Stimulated activated CD8-positive, alpha-beta memory T cell treated with anti-CD3 and anti-CD28 coated beads, Interleukin-4, amount 100 ng/mL, for 48 hours (primary cell): ENCODE measurements around the gene CNDP1.
"Not testable (repeated sequence)": the region's sequence is repeated elsewhere in the genome, so short reads cannot be mapped to it uniquely, and the experiment has no call there.

Experiments used
- DNase-seq: peaks from one replicate; pipeline ENCODE4 v3.0.0-alpha.2; 2020

Gene CNDP1

GRCh38 chr18:74522635-74523548 is 11.4 kb upstream of the CNDP1 start:
- no peak for DNase-seq

- no peak for DNase-seq
Observed at GRCh38 chr18:74524097-74524496, 10.2 kb upstream of the CNDP1 start.

DNA sequence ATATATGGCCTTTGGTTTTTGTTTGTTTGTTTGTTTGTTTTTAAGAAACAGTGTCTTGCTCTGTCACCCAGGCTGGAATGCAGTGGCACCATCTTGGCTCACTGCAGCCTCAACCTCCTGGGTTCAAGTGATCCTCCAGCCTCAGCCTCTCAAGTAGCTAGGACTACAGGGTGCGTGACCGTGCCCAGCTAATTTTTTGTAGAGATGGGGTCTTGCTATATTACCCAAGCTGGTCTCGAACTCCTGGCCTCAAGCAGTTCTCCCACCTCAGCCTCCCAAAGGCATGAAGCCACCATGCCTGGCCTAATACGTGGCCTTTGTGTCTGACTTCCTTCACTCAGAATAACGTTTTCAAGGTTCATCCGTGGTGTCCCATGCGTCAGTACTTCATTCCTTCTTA is 9.4 kb upstream of the CNDP1 start:
- DNase-seq: not testable (repeated sequence)

DNA sequence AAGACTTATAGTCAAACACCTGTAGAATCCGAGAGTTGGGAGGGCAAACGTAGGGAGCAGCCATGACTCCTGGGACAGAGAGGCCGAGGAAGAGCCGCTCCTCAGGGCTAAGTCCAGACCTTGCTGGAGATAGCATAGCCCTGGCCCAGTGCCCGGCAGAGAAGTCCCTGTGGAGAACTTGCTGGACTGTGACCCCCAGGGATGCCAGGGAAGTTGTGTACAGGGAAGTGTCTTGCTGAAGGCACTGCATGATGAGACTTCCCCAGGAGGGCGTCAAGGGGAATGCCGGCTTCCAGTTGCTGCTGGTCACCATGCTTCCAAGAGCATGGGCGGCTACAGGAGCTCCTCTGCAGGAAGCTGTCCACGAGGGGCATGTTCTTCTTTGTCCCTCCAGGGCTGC is 8.6 kb upstream of the CNDP1 start:
- DNase-seq: no peak

GRCh38 chr18:74526488-74526887 is 7.8 kb upstream of the CNDP1 start:
- DNase-seq: no peak

GRCh38 chr18:74528478-74528877 is 5.8 kb upstream of the CNDP1 start:
- no peak for DNase-seq

GRCh38 chr18:74528913-74529312 is 5.4 kb upstream of the CNDP1 start:
- DNase-seq: no peak

- no peak for DNase-seq
Observed at GRCh38 chr18:74529378-74529777, 4.9 kb upstream of the CNDP1 start.

- DNase-seq: no peak
Observed at GRCh38 chr18:74529811-74530583, 4.3 kb upstream of the CNDP1 start.

DNA sequence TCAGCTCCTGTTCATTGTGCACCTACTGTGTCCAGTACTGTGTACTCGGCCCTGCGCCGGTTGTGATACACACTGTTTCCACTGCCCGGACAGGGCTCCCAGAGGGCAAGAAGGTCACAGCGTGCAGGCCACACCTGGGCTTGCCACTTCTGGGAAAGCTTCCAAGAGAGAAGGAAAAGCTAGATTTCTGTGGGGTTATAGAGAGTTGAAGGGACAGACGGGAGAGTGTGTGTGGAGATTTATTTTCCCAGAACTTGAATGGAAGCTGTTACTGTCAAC is 3.8 kb upstream of the CNDP1 start:
- no peak for DNase-seq

DNA sequence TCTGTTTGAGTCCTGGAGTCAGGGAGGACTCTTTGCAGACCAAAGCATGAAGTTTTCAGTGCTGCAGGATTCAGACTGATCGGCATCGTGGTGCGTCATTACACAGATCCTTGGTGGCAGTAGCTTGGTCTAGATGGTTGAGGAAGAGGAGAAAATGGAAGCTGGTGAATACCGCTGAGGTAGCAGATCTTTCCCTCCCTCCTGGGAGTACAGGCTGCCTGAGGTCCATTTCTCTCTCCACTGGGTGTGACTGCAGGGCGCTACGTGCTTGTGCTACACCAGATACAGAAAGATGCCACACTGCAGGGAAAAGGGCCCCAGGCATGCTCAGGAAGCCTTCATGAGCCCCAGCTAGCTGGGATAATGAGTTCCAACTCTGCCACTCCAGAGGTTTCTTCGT is 3.3 kb upstream of the CNDP1 start:
- DNase-seq: no peak

- no peak for DNase-seq
Observed at GRCh38 chr18:74532511-74533025, 1.7 kb upstream of the CNDP1 start.

- DNase-seq: no peak
Observed at GRCh38 chr18:74533666-74534065, 634 bp upstream of the CNDP1 start.

DNA sequence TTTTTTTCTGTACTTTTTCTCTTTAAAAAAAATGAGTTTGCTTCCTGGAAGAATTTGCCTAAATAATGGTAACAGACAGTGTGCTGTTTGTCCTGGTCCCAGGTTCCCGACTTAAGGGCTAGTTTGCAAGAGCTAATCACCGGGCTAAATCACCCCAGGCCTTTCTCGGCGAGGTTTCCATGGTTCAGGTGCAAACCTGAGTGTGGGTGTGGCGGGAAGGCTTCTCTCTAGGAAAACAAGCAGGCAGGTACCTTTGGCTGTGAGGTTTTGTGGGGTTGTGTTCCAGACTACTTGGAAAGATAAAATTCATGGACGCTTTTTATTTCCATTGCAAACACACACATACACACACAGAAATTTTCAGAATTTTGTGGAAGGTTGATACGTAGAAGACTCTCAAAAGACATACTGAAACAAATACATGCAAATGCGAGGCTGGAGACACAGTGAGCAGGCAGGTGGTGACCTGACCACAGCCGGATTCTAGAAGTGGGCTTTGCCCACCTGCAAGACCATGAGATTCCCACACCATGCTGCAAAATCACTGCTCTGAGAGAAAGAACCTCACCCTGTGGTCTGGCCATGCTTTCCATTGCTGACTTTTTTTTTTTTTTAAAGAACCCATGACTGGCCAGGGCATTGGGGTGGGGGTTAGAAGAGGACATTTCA is 815 bp downstream of the CNDP1 start:
- DNase-seq: no peak

- DNase-seq: no peak
Observed at GRCh38 chr18:74539289-74539688, 5.0 kb downstream of the CNDP1 start.

GRCh38 chr18:74540652-74541421 is 6.5 kb downstream of the CNDP1 start:
- no peak for DNase-seq

DNA sequence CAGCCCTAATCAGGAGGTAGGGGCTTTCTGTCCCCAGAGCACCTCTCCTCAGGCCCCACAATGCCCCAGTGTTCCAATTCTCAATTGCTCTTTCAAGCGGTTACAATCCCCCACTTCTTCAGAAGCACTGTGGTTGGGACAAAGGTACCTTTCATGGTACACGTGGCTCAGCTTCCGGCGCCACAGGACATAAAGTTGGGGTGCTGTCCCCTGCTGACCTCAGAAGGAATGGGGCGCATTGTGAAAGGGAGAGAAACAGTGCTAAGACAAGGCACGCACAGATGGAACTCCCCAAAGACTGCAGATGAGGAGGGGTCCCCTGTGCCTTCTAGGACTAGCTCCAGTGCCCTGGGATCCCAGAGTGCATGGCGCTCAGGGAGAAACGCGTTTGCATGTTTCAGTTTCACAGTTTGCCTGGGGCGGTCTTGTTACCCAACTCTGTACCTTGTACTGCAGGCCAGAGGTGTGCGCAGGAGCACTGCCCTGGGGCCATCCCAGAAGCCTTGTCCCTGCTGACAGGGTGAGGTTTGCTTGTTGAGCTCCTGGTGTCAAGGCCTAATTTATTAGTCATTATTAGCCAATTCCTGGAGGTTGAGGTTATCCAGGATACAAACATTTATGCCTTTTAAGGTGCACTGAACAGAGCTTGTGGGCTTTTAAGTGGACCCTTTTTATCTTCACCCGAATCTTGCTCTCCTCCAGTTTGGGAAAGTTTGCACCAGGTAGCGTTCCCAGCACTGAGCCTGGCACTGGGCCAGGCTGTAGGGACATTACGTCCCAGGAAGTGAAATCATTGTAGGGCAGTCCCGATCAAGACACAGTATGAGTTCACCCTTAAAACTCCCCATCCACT is 7.6 kb downstream of the CNDP1 start:
- DNase-seq: no peak

DNA sequence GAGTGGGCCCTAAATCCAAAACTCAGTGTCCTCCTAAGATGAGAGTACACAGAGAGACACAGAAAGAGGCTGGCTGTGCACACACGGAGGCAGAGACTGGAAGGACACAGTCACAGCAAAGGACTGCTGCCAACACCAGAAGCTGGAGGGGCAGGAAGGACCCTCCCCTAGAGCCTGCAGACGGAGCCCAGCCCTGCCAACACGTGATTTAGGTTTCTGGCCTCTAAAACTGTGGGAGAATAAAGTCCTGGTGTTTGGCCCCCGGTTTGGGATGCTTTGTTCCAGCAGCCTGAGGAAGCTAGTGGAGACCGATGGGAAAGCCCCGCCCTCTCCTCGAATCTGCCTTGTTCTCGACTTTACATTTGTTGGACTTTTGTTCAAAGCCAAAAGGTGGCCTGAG is 10.6 kb downstream of the CNDP1 start:
- DNase-seq: no peak

DNA sequence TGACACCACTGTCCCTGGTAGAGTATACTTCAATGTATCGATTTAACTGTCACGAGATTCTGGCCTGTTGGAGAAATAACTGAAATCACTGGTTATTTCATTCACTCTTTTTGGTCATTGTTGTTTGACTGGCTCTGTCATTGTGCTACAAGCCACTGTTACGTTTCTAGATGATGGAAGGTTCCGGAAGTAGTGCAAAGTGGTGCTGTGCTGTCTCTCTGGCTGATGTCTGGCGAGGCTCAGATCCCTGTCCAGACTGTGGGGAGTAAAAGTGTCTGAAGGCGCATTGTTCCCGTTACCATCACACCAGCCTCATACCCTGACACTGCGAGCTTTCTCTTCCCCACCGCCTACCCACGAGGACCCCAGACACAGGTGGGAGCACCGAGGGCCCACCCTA is 11.7 kb downstream of the CNDP1 start:
- no peak for DNase-seq

DNA sequence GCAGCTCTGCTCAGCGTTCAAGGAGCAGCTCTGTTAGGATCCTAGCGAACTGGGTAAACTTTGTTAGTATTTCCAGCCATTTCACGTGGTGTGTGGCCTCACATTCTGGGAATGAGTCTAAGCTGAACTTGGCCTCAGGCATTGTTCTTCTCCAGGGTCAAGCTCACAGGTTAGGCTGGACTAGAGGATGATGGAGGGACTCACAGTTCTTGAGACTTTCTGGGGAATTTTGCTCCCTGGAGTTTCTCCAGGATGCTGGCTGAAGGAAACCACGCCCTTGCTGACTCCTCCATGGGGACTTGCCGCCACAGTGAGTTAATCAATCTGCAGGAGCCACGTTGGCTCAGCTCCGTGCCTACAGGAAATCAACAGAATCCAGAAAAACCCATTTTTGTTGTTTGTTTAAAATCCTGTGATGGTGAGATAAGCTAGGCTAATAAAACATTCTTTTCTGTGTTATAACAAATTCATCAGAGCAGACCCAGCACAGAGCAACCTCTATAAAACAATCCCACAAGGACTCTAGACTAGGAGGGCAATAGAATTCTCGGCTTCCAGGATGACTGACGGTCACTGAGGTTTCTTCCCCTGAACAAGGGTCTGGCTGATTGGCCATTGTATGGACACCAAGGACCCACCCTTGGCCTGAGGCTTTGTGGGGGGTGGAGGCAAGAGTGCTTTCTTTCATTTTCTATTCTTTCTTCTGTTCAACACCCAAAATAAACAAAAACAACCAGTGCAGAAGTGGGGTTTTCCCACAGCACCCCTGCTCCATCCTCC is 12.6 kb downstream of the CNDP1 start:
- DNase-seq: no peak

DNA sequence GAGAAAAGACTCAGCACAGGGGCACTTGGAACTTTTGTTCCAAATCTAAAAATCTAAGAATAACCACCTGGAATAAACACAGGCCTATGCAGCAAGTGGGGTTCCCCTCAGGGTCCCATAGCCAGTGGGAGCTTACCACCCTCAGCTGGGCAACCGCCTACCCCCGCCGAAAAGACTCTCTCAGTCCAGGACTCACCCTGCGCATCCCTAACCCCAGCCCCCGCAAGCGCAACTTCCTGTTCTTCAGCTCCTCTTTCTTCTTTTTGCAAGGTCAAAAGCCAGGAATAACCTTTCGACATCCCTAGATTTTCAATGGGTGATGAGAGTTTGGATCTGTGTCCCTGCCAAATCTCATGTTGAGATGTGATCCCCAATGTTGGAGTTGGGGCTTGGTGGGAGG is 13.6 kb downstream of the CNDP1 start:
- no peak for DNase-seq
